Vagina (tissue), 2 donors: ENCODE measurements around the gene SPACA9.

Experiments used
- POLR2A ChIP-seq, 2 donors: fragments of 450-650 bp; IDR thresholded peaks; one replicate each; pipeline ENCODE4 v1.6.1; 2017; ENCODE audit warnings: antibody characterized with exemption in 2 of 2, mild to moderate bottlenecking in 2 of 2, moderate library complexity in 2 of 2
- TF ChIP-seq, protein P1 (sequence below), 3 experiments: fragments of 450-650 bp in 2 of 3; fragments of 200-600 bp in 1 of 3; sonication (generic) in 1 of 3; IDR thresholded peaks; one replicate each; pipeline ENCODE4 v1.5.1; 2017 to 2019; ENCODE audit warnings: antibody characterized with exemption in 3 of 3, mild to moderate bottlenecking in 2 of 3, moderate library complexity in 2 of 3

DNA sequence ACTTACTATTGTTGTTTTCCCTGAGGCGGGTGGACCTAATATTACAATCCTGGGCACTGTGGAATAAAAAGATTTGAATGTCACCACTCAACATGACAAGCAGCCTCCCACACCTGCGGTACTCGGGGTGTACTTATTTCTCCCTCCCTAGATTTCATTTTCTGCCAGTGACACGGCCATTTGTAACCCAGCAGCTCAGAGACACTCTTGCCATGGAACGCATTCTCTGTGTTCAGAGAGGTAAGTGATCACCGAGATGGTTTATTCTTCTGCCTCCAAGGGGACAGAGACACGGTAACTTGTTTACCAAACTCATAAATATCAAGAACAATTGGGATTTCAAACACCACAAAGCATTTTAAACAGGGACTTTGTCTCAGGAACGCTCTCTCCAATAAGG, 11.8 kb upstream of the SPACA9 start:
- TF ChIP-seq, protein P1, sequence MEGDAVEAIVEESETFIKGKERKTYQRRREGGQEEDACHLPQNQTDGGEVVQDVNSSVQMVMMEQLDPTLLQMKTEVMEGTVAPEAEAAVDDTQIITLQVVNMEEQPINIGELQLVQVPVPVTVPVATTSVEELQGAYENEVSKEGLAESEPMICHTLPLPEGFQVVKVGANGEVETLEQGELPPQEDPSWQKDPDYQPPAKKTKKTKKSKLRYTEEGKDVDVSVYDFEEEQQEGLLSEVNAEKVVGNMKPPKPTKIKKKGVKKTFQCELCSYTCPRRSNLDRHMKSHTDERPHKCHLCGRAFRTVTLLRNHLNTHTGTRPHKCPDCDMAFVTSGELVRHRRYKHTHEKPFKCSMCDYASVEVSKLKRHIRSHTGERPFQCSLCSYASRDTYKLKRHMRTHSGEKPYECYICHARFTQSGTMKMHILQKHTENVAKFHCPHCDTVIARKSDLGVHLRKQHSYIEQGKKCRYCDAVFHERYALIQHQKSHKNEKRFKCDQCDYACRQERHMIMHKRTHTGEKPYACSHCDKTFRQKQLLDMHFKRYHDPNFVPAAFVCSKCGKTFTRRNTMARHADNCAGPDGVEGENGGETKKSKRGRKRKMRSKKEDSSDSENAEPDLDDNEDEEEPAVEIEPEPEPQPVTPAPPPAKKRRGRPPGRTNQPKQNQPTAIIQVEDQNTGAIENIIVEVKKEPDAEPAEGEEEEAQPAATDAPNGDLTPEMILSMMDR (IDR thresholded peaks at IDR 0.05) = no peak
- no peak for TF ChIP-seq POLR2A (IDR thresholded peaks at IDR 0.05)
